ENCODE data around the gene CFDP1.

- TF ChIP-seq CTCF (IDR thresholded peaks at IDR 0.05; ENCODE audit: low read length), result no peak
- no peak for TF ChIP-seq EZH2 (optimal IDR thresholded peaks at IDR 0.05; ENCODE audit: low read depth, low read length)
Measured at GRCh38 chr16:75318737-75319136, 114.6 kb downstream of the CFDP1 start.

Measured in MM.1S (cell line).